Coronary artery (tissue), 2 donors: ENCODE results near the gene ELMOD1.
"Not testable (repeated sequence)": the region's sequence is repeated elsewhere in the genome, so short reads cannot be mapped to it uniquely, and the experiment has no call there.

Experiments
- DNase-seq: peaks from one replicate; pipeline ENCODE4 v3.0.0-alpha.2; 2017; ENCODE audit warnings: low spot score
- H3K27ac ChIP-seq, 2 donors: fragments of 200-600 bp; sonication (generic); one replicate each; pipeline ENCODE4 v1.5.1; 2016 to 2019
- H3K4me3 ChIP-seq: fragments of 200-600 bp; sonication (generic); 2 replicates; pipeline ENCODE4 v1.5.1; 2016; ENCODE audit warnings: mild to moderate bottlenecking, moderate library complexity
- TF ChIP-seq, protein P1 (sequence below): fragments of 200-600 bp; sonication (generic); IDR thresholded peaks from one replicate; pipeline ENCODE4 v1.5.1; 2019; ENCODE audit warnings: antibody characterized with exemption

The ELMOD1 gene

DNA sequence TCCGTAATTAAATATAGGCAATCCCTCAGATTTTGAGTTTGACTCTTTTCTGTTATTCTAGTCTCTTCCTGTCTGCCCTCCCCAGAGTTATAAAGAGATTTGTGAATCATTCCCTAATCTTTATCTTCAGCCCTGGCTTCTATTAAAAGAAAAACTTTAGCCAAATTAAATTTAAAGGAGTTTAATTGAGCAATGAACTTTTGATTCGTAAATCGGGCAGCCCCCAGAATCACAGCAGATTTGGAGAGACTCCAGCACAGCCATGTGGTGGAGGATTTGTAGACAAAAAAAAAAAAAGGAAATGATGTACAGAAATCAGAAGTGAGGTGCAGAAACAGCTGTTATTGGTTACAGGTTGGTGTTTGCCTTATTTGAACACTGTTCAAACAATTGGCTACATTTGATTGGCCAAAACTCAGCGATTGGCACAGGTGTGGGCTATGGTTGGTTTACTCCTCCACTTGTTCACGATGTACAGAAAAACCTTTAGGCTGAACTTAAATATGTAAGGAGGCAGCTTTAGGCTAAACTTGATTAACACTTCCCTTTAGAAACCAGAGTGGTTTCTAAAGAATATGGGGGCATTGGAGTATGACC is 23.1 kb upstream of the ELMOD1 start:
- TF ChIP-seq, protein P1, sequence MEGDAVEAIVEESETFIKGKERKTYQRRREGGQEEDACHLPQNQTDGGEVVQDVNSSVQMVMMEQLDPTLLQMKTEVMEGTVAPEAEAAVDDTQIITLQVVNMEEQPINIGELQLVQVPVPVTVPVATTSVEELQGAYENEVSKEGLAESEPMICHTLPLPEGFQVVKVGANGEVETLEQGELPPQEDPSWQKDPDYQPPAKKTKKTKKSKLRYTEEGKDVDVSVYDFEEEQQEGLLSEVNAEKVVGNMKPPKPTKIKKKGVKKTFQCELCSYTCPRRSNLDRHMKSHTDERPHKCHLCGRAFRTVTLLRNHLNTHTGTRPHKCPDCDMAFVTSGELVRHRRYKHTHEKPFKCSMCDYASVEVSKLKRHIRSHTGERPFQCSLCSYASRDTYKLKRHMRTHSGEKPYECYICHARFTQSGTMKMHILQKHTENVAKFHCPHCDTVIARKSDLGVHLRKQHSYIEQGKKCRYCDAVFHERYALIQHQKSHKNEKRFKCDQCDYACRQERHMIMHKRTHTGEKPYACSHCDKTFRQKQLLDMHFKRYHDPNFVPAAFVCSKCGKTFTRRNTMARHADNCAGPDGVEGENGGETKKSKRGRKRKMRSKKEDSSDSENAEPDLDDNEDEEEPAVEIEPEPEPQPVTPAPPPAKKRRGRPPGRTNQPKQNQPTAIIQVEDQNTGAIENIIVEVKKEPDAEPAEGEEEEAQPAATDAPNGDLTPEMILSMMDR: no peak
- Histone ChIP-seq H3K4me3 (no peak overlapping the region), H3K27ac (no peak overlapping the region)
- DNase-seq: no peak

DNA sequence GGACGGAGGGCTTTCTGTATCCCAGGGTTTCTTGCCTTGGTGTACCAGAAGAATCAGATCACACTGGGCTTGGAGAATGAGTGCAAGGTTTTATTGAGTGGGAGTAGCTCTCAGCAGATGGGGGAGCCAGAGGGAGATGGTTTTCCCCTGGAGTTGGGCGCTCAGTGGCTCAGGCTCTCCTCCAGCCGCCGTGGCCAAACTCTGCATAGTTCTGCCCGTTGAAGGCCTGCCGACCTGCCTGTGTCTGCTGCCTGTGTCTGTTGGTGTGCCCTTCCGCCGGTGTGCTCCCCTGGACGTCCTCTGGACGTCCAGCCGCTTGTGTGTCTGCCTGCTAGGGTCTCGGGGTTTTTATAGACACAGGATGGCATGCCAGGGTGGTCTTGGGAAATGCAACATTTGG is 20.9 kb upstream of the ELMOD1 start:
- no peak overlapping the region for H3K27ac ChIP-seq
- no peak overlapping the region for H3K4me3 ChIP-seq
- DNase-seq: no peak

DNA sequence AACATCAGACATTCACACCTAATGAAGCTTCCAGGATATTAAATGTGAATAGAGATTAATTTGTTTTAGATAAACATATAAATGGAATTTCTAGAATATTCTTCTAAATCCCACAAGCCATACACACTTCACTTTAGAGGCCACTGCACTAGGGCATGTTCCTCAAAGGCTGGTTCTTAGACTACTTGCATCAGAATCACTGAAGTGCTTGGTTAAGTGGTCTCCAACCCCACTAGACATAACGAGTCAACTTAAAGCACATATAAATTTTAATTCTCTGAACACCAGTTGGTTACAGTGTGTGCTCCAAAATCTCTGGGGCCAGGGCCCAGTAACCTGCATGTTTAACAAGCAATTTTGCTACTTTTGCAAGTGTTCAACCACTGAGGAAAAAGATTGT is 17.5 kb upstream of the ELMOD1 start:
- no peak overlapping the region for H3K27ac ChIP-seq
- H3K4me3 ChIP-seq: no peak overlapping the region
- TF ChIP-seq, protein P1: no peak
- no peak for DNase-seq

More for the DNA sequence above, 20.9 kb upstream of the ELMOD1 start:
- TF ChIP-seq, protein P1: no peak

DNA sequence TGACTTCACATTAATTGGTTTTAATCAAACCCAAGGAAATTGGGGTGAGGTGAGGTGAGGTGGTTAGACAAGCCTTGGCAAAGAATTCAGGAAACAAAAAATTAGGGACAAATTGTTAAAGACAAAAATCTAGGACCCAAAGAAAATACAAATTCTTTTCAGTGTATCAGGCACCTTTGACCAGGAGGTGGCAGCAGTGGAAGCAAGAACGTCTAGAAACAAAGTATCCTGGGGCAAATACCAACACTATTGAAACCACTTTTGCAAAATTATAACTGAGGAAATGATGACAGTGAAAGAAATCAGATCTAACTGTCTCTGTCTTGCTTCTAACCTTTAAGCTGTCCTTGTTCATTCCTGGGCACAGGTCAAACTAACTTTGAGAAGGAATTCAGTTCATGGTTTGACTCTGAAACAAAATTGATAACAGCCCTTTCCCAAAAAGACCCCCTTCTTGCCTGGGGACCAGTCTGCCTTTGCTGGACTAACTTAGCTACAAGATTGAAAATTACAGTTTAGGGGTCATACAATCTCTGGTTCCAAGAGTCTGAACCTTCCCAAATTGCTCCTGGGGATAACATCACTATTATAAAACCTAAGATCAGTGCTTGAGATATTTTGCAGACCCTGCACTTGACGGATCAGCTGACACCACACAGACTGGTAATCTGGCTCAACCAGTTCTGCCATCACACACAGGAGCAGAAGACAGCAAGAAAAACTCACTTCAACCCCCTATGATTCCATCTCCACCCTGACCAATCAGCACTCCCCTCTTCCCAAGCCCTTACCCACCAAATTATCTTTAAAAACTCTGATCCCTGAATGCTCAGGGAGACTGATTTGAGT is 14.2 kb upstream of the ELMOD1 start:
- H3K4me3 ChIP-seq, H3K27ac ChIP-seq, DNase-seq: not testable (repeated sequence)
- TF ChIP-seq, protein P1: peak; percentile 56

DNA sequence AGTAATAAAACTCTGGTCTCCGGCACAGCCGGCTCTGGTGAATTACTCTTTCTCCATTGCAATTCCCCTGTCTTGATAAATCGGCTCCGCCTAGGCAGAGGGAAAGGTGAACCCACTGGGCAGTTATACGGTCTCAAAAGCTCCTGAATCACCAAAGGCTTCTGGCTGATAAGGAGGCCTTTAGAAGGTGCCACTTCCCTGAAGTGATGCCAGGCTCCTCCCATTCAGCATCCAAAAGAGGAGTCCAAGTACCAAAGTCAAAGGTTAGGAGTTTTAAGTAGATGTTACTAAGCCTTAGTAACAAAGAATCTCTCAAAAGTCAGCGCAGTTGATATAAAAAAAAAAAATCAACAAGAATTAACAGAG is 13.6 kb upstream of the ELMOD1 start:
- TF ChIP-seq, protein P1: no peak
- no peak for DNase-seq
- Histone ChIP-seq H3K27ac (no peak overlapping the region), H3K4me3 (no peak overlapping the region)

DNA sequence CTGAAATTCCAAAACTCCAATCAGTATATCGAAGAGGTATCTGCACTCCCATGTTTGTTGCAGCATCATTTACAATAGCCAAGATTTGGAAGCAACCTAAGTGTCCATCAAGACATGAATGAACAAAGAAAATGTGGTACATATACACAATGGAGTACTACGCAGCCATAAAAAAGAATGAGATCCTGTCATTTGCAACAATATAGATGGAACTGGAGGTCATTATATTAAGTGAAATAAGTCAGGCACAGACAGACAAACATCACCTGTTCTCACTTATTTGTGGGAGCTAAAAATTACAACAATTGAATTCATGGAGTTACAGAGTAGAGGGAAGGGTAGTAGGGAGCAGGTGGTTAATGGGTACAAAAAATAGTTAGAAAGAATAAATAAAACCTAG is 11.8 kb upstream of the ELMOD1 start:
- not testable (repeated sequence) for H3K27ac ChIP-seq, H3K4me3 ChIP-seq, DNase-seq

DNA sequence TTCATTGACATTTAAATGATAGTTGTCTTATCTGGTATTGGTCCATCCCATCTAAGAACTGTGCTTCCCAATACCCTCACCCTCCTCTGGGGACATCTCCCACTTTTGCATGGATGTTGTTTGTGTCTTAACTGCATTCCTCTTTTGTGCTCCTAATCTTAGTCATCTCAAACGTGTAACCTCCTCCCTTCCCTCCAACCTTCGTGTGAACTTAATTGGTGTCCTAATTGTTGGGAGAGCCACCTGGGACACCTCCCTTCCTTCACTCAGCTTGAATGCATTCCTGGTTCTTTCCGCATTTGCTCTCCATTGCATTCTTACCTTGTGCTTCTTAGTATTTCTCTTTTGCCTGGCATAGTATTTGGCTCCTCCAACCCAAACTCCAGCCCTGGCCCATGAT is 9.8 kb upstream of the ELMOD1 start:
- DNase-seq: no peak
- TF ChIP-seq, protein P1: no peak
- no peak overlapping the region for H3K27ac ChIP-seq
- no peak overlapping the region for H3K4me3 ChIP-seq
